Measurements from ENCODE around the gene SIRT7.

Gene SIRT7

GRCh38 chr17:81867991-81868673, 49.8 kb downstream of the SIRT7 start:
- TF ChIP-seq, protein P1, sequence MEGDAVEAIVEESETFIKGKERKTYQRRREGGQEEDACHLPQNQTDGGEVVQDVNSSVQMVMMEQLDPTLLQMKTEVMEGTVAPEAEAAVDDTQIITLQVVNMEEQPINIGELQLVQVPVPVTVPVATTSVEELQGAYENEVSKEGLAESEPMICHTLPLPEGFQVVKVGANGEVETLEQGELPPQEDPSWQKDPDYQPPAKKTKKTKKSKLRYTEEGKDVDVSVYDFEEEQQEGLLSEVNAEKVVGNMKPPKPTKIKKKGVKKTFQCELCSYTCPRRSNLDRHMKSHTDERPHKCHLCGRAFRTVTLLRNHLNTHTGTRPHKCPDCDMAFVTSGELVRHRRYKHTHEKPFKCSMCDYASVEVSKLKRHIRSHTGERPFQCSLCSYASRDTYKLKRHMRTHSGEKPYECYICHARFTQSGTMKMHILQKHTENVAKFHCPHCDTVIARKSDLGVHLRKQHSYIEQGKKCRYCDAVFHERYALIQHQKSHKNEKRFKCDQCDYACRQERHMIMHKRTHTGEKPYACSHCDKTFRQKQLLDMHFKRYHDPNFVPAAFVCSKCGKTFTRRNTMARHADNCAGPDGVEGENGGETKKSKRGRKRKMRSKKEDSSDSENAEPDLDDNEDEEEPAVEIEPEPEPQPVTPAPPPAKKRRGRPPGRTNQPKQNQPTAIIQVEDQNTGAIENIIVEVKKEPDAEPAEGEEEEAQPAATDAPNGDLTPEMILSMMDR (IDR thresholded peaks at IDR 0.05; ENCODE audit: low read depth, low read length), result no peak
- no peak for DNase-seq (ENCODE audit: extremely low read depth, low read depth)

DNA sequence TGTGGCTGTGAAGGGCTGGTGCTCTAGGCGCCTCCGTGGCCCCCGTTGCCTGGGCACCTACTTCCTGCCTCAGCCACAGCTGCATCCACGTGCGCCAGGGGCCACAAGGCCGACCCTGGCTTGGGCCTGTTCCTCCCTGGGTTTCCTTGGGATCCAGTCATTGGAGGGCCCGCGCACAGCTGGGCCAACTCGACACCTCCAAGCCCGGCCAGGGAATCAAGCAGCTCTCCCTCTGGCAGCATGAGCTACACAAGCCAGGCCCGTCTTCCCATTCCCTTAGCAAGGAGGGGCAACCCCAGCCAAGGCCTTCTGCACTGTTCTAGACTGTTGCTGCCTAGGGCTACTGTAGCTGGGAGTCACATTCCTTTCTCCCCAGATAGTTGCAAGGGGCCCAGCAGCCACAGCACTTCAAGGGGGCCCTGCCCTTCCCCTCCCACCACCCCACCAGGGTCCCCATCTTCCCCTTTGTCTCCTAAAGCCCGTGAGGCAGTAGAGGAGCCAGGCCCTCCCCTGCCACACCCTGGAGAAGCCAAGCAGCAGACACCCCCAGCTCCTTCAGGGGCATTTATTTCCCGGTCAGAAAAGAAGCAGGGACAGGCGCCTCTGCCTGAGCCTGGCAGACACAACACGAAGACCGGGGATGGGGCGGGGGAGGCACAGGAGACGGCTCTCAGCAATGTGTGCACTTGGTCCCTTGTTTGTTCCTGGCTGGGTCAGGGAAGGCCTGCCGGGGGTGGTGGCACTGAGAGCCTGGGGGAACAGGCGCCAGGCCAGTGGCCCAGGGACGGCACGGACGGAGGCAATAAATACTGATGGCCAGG, 50.6 kb downstream of the SIRT7 start:
- DNase-seq (ENCODE audit: extremely low read depth, low read depth), result no peak

GRCh38 chr17:81866440-81867169, 51.4 kb downstream of the SIRT7 start:
- TF ChIP-seq, protein P1 (IDR thresholded peaks at IDR 0.05; ENCODE audit: low read depth, low read length), result no peak
- DNase-seq (ENCODE audit: extremely low read depth, low read depth), result no peak

More for the DNA sequence above, 50.6 kb downstream of the SIRT7 start:
- TF ChIP-seq, protein P1 (IDR thresholded peaks at IDR 0.05; ENCODE audit: low read depth, low read length), result no peak

- TF ChIP-seq, protein P1 (IDR thresholded peaks at IDR 0.05; ENCODE audit: low read depth, low read length), result no peak
- no peak for DNase-seq (ENCODE audit: extremely low read depth, low read depth)
Observed at GRCh38 chr17:81865733-81866439, 52.1 kb downstream of the SIRT7 start.

DNA sequence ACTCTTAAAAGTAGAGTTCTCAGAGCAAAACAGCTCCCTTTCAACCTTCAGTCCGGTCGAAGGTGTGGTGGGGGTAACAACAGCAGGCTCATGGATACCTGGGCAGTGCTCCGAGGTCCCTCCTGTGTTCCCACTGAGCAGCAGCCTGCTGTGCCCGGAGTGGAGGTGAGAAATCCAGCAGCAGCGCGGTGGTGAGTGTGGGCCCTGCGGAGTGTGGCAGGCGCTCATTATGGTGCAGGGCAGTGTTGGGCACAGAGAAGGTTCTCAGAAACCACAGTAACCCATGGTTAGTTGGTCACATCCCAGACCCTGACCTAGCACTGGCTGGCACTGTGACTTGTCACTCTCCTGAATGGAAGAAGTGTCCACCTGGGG, 52.6 kb downstream of the SIRT7 start:
- TF ChIP-seq, protein P1 (IDR thresholded peaks at IDR 0.05; ENCODE audit: low read depth, low read length), result no peak
- no peak for DNase-seq (ENCODE audit: extremely low read depth, low read depth)

GRCh38 chr17:81863833-81864768, 53.9 kb downstream of the SIRT7 start:
- no peak for DNase-seq (ENCODE audit: extremely low read depth, low read depth)
- TF ChIP-seq, protein P1 (IDR thresholded peaks at IDR 0.05; ENCODE audit: low read depth, low read length), result no peak

Data from AG09319 (cell line).